Hepatocyte (in vitro differentiated cells): Measurements from ENCODE around the gene RIC1.

ENCODE experiments used
- CTCF ChIP-seq: fragments of 200-600 bp; sonication (generic); IDR thresholded peaks from 2 replicates; pipeline ENCODE4 v1.5.1; 2016; ENCODE audit warnings: antibody characterized with exemption, mild to moderate bottlenecking; ENCODE audit not compliant: poor library complexity
- EZH2 ChIP-seq: fragments of 200-600 bp; sonication (generic); IDR thresholded peaks from 2 replicates; pipeline ENCODE4 v1.6.1; 2016; ENCODE audit warnings: antibody characterized with exemption, mild to moderate bottlenecking, borderline replicate concordance

DNA sequence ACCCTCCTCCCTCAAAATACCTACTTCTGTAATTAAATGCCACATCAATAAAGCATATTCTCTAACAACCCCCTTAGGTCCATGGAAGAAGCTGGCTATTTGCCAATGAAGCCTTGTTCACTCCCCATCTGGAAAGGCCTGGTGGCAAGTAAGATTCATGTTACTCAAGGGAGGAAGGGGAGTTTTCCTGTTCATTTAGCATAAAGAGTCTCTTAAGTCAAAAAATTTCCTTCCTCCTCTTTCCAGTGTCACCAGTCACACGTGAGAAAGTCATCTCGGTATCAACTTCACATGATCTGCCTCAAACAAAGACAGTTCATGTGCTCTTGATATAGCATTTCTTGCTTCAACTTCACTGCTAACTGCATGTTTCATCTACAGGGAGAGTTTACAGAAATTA is 32.7 kb upstream of the RIC1 start:
- no peak for TF ChIP-seq CTCF
- no peak for TF ChIP-seq EZH2
